Measurements from ENCODE around the gene PCSK5.

The PCSK5 gene

GRCh38 chr9:76115396-76115795 lies 224.9 kb downstream of the PCSK5 start:
- no peaks in the 10 kb centered on the region for H3K27me3 ChIP-seq (ENCODE audit: control insufficient read depth in 1 of 2, insufficient read depth in 1 of 2, low read length in 2 of 2)
- H3K9ac ChIP-seq (ENCODE audit: low read length) = no peak overlapping the region
- no peak overlapping the region for H2AK5ac ChIP-seq (ENCODE audit: low read length, severe bottlenecking)
- no peak overlapping the region for H3K27ac ChIP-seq (ENCODE audit: low read length, poor library complexity, severe bottlenecking)
- no peak for DNase-seq
- WGBS = 88% methylated on average over 1 of the region's 2 CpGs
- H2BK120ac ChIP-seq (ENCODE audit: low read depth, low read length) = no peak overlapping the region
- H4K91ac ChIP-seq (ENCODE audit: low read length) = no peak overlapping the region
- no peak overlapping the region for H2BK15ac ChIP-seq (ENCODE audit: low read depth, poor library complexity, severe bottlenecking)
- H3K23ac ChIP-seq (ENCODE audit: low read length in 2 of 2) = no peak overlapping the region
- H3K4me3 ChIP-seq (ENCODE audit: insufficient read depth in 1 of 2, low read depth in 1 of 2, low read length in 2 of 2) = no peak overlapping the region
- no peak overlapping the region for H2AFZ ChIP-seq (ENCODE audit: low read depth, low read length)
- H3K4ac ChIP-seq (ENCODE audit: low read depth in 1 of 2, low read length in 2 of 2) = no peak overlapping the region
- H2BK12ac ChIP-seq (ENCODE audit: low read length in 2 of 2) = no peak overlapping the region
- no peaks in the 10 kb centered on the region for H3K9me3 ChIP-seq (ENCODE audit: control insufficient read depth, low read length)
- no peak overlapping the region for H3K4me2 ChIP-seq (ENCODE audit: low read length, poor library complexity, severe bottlenecking)
- H3K4me1 ChIP-seq (ENCODE audit: control insufficient read depth, insufficient read depth, low read depth, low read length) = no peaks in the 10 kb centered on the region
- no peak overlapping the region for H3K14ac ChIP-seq (ENCODE audit: low read length in 2 of 2)
- H2BK5ac ChIP-seq (ENCODE audit: low read depth, low read length, poor library complexity, severe bottlenecking) = no peak overlapping the region
- H3K18ac ChIP-seq (ENCODE audit: low read depth in 1 of 2, low read length in 2 of 2) = no peak overlapping the region
- H3K36me3 ChIP-seq (ENCODE audit: control insufficient read depth in 1 of 2, insufficient read depth in 2 of 2, low read depth in 1 of 2, low read length in 2 of 2) = no peaks in the 10 kb centered on the region
- no peaks in the 10 kb centered on the region for H3K79me1 ChIP-seq (replicated peaks; ENCODE audit: low read length, poor library complexity, severe bottlenecking)
- no peak overlapping the region for H4K8ac ChIP-seq (ENCODE audit: low read length)

DNA sequence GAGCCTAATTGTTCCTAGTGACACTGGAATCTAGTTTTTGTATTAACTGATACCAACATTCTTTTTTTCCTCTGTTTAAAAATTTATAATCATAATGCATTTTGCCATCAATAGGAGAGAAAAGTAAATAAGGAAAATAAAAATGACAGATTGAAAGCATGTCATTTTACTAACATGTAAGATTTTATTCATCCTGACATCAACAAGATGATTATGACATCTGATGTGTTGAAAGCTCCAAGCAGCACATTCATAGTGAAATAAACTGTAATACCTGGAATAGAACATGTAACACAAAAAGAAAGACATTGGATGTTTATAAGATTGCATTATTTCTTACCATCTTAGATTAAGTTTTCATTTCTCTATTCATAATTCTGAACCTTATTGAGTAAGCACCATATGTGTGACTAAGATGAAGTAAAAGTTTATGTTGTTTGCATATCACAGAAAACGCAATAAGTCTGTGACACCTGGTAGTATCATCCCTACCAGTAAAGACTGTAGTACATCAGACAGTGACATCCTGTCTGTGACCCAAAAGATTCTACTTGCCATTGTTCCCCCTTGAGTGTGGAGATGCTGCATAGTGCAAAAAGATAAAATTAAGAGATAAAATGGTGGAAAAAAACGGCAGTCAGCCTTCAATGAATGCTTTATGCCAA lies 225.6 kb downstream of the PCSK5 start:
- H2BK120ac ChIP-seq (ENCODE audit: low read depth, low read length) = no peak overlapping the region
- no peak overlapping the region for H2BK15ac ChIP-seq (ENCODE audit: low read depth, poor library complexity, severe bottlenecking)
- H2AK5ac ChIP-seq (ENCODE audit: low read length, severe bottlenecking) = no peak overlapping the region
- no peak overlapping the region for H3K4ac ChIP-seq (ENCODE audit: low read depth in 1 of 2, low read length in 2 of 2)
- no peak overlapping the region for H3K23ac ChIP-seq (ENCODE audit: low read length in 2 of 2)
- H3K27ac ChIP-seq (ENCODE audit: low read length, poor library complexity, severe bottlenecking) = no peak overlapping the region
- no peaks in the 10 kb centered on the region for H3K36me3 ChIP-seq (ENCODE audit: control insufficient read depth in 1 of 2, insufficient read depth in 2 of 2, low read depth in 1 of 2, low read length in 2 of 2)
- WGBS = 100% methylated on average over 1 of the region's 2 CpGs
- DNase-seq = no peak
- no peak overlapping the region for H4K8ac ChIP-seq (ENCODE audit: low read length)
- no peak overlapping the region for H3K18ac ChIP-seq (ENCODE audit: low read depth in 1 of 2, low read length in 2 of 2)
- H2AFZ ChIP-seq (ENCODE audit: low read depth, low read length) = no peak overlapping the region
- no peak overlapping the region for H3K14ac ChIP-seq (ENCODE audit: low read length in 2 of 2)
- no peak overlapping the region for H2BK5ac ChIP-seq (ENCODE audit: low read depth, low read length, poor library complexity, severe bottlenecking)
- H3K27me3 ChIP-seq (ENCODE audit: control insufficient read depth in 1 of 2, insufficient read depth in 1 of 2, low read length in 2 of 2) = no peaks in the 10 kb centered on the region
- H3K4me1 ChIP-seq (ENCODE audit: control insufficient read depth, insufficient read depth, low read depth, low read length) = no peaks in the 10 kb centered on the region
- no peaks in the 10 kb centered on the region for H3K9me3 ChIP-seq (ENCODE audit: control insufficient read depth, low read length)
- no peak overlapping the region for H3K9ac ChIP-seq (ENCODE audit: low read length)
- H2BK12ac ChIP-seq (ENCODE audit: low read length in 2 of 2) = no peak overlapping the region
- H3K79me1 ChIP-seq (replicated peaks; ENCODE audit: low read length, poor library complexity, severe bottlenecking) = no peaks in the 10 kb centered on the region
- H3K4me3 ChIP-seq (ENCODE audit: insufficient read depth in 1 of 2, low read depth in 1 of 2, low read length in 2 of 2) = no peak overlapping the region
- no peak overlapping the region for H3K4me2 ChIP-seq (ENCODE audit: low read length, poor library complexity, severe bottlenecking)
- H4K91ac ChIP-seq (ENCODE audit: low read length) = no peak overlapping the region

- no peak overlapping the region for H3K4ac ChIP-seq (ENCODE audit: low read depth in 1 of 2, low read length in 2 of 2)
- H3K4me3 ChIP-seq (ENCODE audit: insufficient read depth in 1 of 2, low read depth in 1 of 2, low read length in 2 of 2) = no peak overlapping the region
- no peaks in the 10 kb centered on the region for H3K9me3 ChIP-seq (ENCODE audit: control insufficient read depth, low read length)
- no peak overlapping the region for H3K27ac ChIP-seq (ENCODE audit: low read length, poor library complexity, severe bottlenecking)
- H4K91ac ChIP-seq (ENCODE audit: low read length) = no peak overlapping the region
- H2BK5ac ChIP-seq (ENCODE audit: low read depth, low read length, poor library complexity, severe bottlenecking) = no peak overlapping the region
- H3K4me1 ChIP-seq (ENCODE audit: control insufficient read depth, insufficient read depth, low read depth, low read length) = no peaks in the 10 kb centered on the region
- no peak overlapping the region for H2AK5ac ChIP-seq (ENCODE audit: low read length, severe bottlenecking)
- H2BK120ac ChIP-seq (ENCODE audit: low read depth, low read length) = no peak overlapping the region
- H3K14ac ChIP-seq (ENCODE audit: low read length in 2 of 2) = no peak overlapping the region
- no peak overlapping the region for H3K23ac ChIP-seq (ENCODE audit: low read length in 2 of 2)
- no peak overlapping the region for H3K4me2 ChIP-seq (ENCODE audit: low read length, poor library complexity, severe bottlenecking)
- H2BK12ac ChIP-seq (ENCODE audit: low read length in 2 of 2) = no peak overlapping the region
- no peaks in the 10 kb centered on the region for H3K79me1 ChIP-seq (replicated peaks; ENCODE audit: low read length, poor library complexity, severe bottlenecking)
- H3K36me3 ChIP-seq (ENCODE audit: control insufficient read depth in 1 of 2, insufficient read depth in 2 of 2, low read depth in 1 of 2, low read length in 2 of 2) = no peaks in the 10 kb centered on the region
- H3K18ac ChIP-seq (ENCODE audit: low read depth in 1 of 2, low read length in 2 of 2) = no peak overlapping the region
- no peak for DNase-seq
- H4K8ac ChIP-seq (ENCODE audit: low read length) = no peak overlapping the region
- H3K27me3 ChIP-seq (ENCODE audit: control insufficient read depth in 1 of 2, insufficient read depth in 1 of 2, low read length in 2 of 2) = no peaks in the 10 kb centered on the region
- H2AFZ ChIP-seq (ENCODE audit: low read depth, low read length) = no peak overlapping the region
- no peak overlapping the region for H2BK15ac ChIP-seq (ENCODE audit: low read depth, poor library complexity, severe bottlenecking)
- H3K9ac ChIP-seq (ENCODE audit: low read length) = no peak overlapping the region
- 94% methylated on average over 1 of the region's 3 CpGs for WGBS
Observed at GRCh38 chr9:76116913-76117312, 226.4 kb downstream of the PCSK5 start.

DNA sequence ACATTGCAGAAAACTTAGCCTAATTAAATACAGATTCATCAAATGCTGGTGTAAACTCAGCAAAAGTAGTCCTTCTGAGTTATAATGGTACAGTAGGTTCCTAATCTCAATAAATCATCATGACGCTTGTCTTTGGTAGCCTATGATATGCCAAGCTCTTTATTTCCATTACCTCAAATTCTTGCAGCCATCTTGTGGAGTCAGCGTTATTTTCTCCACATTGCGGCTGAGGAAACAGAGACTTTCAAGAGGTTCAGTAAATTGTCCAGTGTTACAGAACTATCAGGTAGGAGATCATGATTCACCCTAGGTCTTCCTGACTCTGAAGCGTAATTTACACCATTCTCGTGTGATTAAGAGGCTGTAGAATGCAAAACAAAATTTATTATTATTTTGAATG lies 237.2 kb downstream of the PCSK5 start:
- Histone ChIP-seq H3K18ac (ENCODE audit: low read depth in 1 of 2, low read length in 2 of 2) (no peak overlapping the region), H2AK5ac (ENCODE audit: low read length, severe bottlenecking) (no peak overlapping the region), H3K4me3 (ENCODE audit: insufficient read depth in 1 of 2, low read depth in 1 of 2, low read length in 2 of 2) (no peak overlapping the region), H2AFZ (ENCODE audit: low read depth, low read length) (no peak overlapping the region), H2BK120ac (ENCODE audit: low read depth, low read length) (no peak overlapping the region), H3K27ac (ENCODE audit: low read length, poor library complexity, severe bottlenecking) (no peak overlapping the region), H3K4me2 (ENCODE audit: low read length, poor library complexity, severe bottlenecking) (no peak overlapping the region), H4K8ac (ENCODE audit: low read length) (no peak overlapping the region), H3K79me1 (replicated peaks; ENCODE audit: low read length, poor library complexity, severe bottlenecking) (no peaks in the 10 kb centered on the region), H3K14ac (ENCODE audit: low read length in 2 of 2) (no peak overlapping the region), H3K36me3 (ENCODE audit: control insufficient read depth in 1 of 2, insufficient read depth in 2 of 2, low read depth in 1 of 2, low read length in 2 of 2) (no peaks in the 10 kb centered on the region), H3K23ac (ENCODE audit: low read length in 2 of 2) (no peak overlapping the region), H3K9me3 (ENCODE audit: control insufficient read depth, low read length) (no peaks in the 10 kb centered on the region), H3K9ac (ENCODE audit: low read length) (no peak overlapping the region), H3K4me1 (ENCODE audit: control insufficient read depth, insufficient read depth, low read depth, low read length) (no peaks in the 10 kb centered on the region), H2BK5ac (ENCODE audit: low read depth, low read length, poor library complexity, severe bottlenecking) (no peak overlapping the region), H3K27me3 (ENCODE audit: control insufficient read depth in 1 of 2, insufficient read depth in 1 of 2, low read length in 2 of 2) (no peaks in the 10 kb centered on the region), H2BK12ac (ENCODE audit: low read length in 2 of 2) (no peak overlapping the region), H3K4ac (ENCODE audit: low read depth in 1 of 2, low read length in 2 of 2) (no peak overlapping the region), H2BK15ac (ENCODE audit: low read depth, poor library complexity, severe bottlenecking) (no peak overlapping the region), H4K91ac (ENCODE audit: low read length) (no peak overlapping the region)
- no peak for DNase-seq
- 94% methylated on average over 5 of the region's 5 CpGs for whole genome bisulfite sequencing
